Liver (tissue), 9 donors: ENCODE data around the gene HLA-C. TPM values are rescaled to one million over a fixed set of nuclear protein-coding genes. Genes with fewer than 3 reads are reported as not detected.
A peak's percentile ranks its signal among the peaks of the same experiment; 100 is the strongest.

ENCODE experiments used
- DNase-seq: peaks from one replicate; pipeline ENCODE4 v3.0.0-alpha.2; 2017; ENCODE audit warnings: low spot score
- H3K27ac ChIP-seq, 2 donors: one replicate each; pipeline ENCODE4 v1.7.0; 2013; ENCODE audit warnings: inconsistent platforms in 2 of 2, low read length in 2 of 2, control low read depth in 1 of 2, low read depth in 1 of 2, mild to moderate bottlenecking in 1 of 2
- H3K27me3 ChIP-seq, 4 donors: one replicate each; pipeline versions ENCODE4 v1.6.1 to v1.7.0; 2013; ENCODE audit warnings: low read length in 3 of 4, inconsistent platforms in 1 of 4, mild to moderate bottlenecking in 1 of 4, moderate library complexity in 1 of 4; ENCODE audit not compliant: control insufficient read depth in 4 of 4, insufficient read depth in 4 of 4
- H3K36me3 ChIP-seq, 4 donors: one replicate each; pipeline versions ENCODE4 v1.6.1 to v1.7.0; 2013; ENCODE audit warnings: low read length in 3 of 4, mild to moderate bottlenecking in 3 of 4, low read depth in 1 of 4, moderate library complexity in 1 of 4; ENCODE audit not compliant: control insufficient read depth in 4 of 4, insufficient read depth in 3 of 4
- H3K4me1 ChIP-seq, 4 donors: one replicate each; pipeline versions ENCODE4 v1.6.1 to v1.7.0; 2013; ENCODE audit warnings: low read length in 3 of 4, mild to moderate bottlenecking in 3 of 4, moderate library complexity in 1 of 4; ENCODE audit not compliant: control insufficient read depth in 4 of 4, insufficient read depth in 4 of 4
- H3K4me3 ChIP-seq, 3 donors: one replicate each; pipeline versions ENCODE4 v1.6.1 to v1.7.0; 2013; ENCODE audit warnings: low read length in 3 of 3, control low read depth in 1 of 3, low read depth in 1 of 3, mild to moderate bottlenecking in 1 of 3
- H3K9ac ChIP-seq, 2 donors: one replicate each; pipeline ENCODE4 v1.7.0; 2013; ENCODE audit warnings: low read length in 2 of 2, mild to moderate bottlenecking in 2 of 2, moderate library complexity in 2 of 2, control low read depth in 1 of 2, low read depth in 1 of 2
- H3K9me3 ChIP-seq, 4 donors: one replicate each; pipeline versions ENCODE4 v1.6.1 to v1.7.0; 2013; ENCODE audit warnings: low read length in 3 of 4; ENCODE audit not compliant: control insufficient read depth in 4 of 4
- EGR1 ChIP-seq, 2 donors: IDR thresholded peaks; 2 replicates each; pipeline ENCODE4 v1.6.1; 2016 to 2018; ENCODE audit warnings: antibody characterized with exemption in 2 of 2, low read depth in 2 of 2
- FOXA2 ChIP-seq: IDR thresholded peaks from 2 replicates; pipeline ENCODE4 v1.6.1; 2016; ENCODE audit warnings: antibody characterized with exemption
- GABPA ChIP-seq, 2 donors: IDR thresholded peaks in 1 of 2; conservative IDR thresholded peaks in 1 of 2; 2 replicates each; pipeline ENCODE4 v1.6.1; 2016; ENCODE audit warnings: antibody characterized with exemption in 2 of 2, mild to moderate bottlenecking in 1 of 2, moderate library complexity in 1 of 2
- HNF4A ChIP-seq, 2 donors: conservative IDR thresholded peaks; 2 replicates each; pipeline ENCODE4 v1.6.1; 2016; ENCODE audit warnings: antibody characterized with exemption in 2 of 2, mild to moderate bottlenecking in 2 of 2
- HNF4G ChIP-seq: IDR thresholded peaks from 2 replicates; pipeline ENCODE4 v1.6.1; 2016; ENCODE audit warnings: antibody characterized with exemption
- JUND ChIP-seq, 2 donors: IDR thresholded peaks; 2 replicates each; pipeline ENCODE4 v1.6.1; 2016; ENCODE audit warnings: antibody characterized with exemption in 2 of 2
- NR2F2 ChIP-seq: IDR thresholded peaks from 2 replicates; pipeline ENCODE4 v1.6.1; 2016; ENCODE audit warnings: antibody characterized with exemption
- RAD21 ChIP-seq, 2 donors: IDR thresholded peaks; 2 replicates each; pipeline ENCODE4 v1.6.1; 2016; ENCODE audit warnings: antibody characterized with exemption in 2 of 2, mild to moderate bottlenecking in 2 of 2
- RXRA ChIP-seq, 2 donors: IDR thresholded peaks; 2 replicates each; pipeline ENCODE4 v1.6.1; 2017 to 2018; ENCODE audit warnings: antibody characterized with exemption in 2 of 2, mild to moderate bottlenecking in 1 of 2
- SP1 ChIP-seq: IDR thresholded peaks from 2 replicates; pipeline ENCODE4 v1.6.1; 2018; ENCODE audit warnings: antibody characterized with exemption, mild to moderate bottlenecking
- TAF1 ChIP-seq: conservative IDR thresholded peaks from 2 replicates; pipeline ENCODE4 v1.6.1; 2016; ENCODE audit warnings: antibody characterized with exemption, mild to moderate bottlenecking
- YY1 ChIP-seq: IDR thresholded peaks from 2 replicates; pipeline ENCODE4 v1.6.1; 2016; ENCODE audit warnings: antibody characterized with exemption, mild to moderate bottlenecking
- WGBS: extraction: QIAGEN DNeasy Blood & Tissue Kit; methylation state at CpG from one replicate; pipeline ENCODE4 v1.1.7; 2013; 5-methylcytosine and 5-hydroxymethylcytosine counted together
- polyA plus RNA-seq, 2 donors: library from polyadenylated mRNA; stranded (reverse) in 1 of 2; unstranded in 1 of 2; fragments of 200-250 nt in 1 of 2; fragments of >200 nt in 1 of 2; fragmentation: Nextera tagmentation in 1 of 2; extraction: Ambion mirVana in 1 of 2; gene quantifications; one replicate each; pipeline versions ENCODE4 v1.2.1 to v1.2.3, GENCODE V29; 2013 to 2015
- total RNA-seq, 2 donors: library from RNA; depleted of rRNA; stranded (reverse); fragments of >200 nt; gene quantifications; one replicate each; pipeline ENCODE4 v1.2.3, GENCODE V29; 2014
- TF ChIP-seq, protein P1 (sequence below): IDR thresholded peaks from 2 replicates; pipeline ENCODE4 v1.6.1; 2016; ENCODE audit warnings: antibody characterized with exemption
- TF ChIP-seq, protein P2 (sequence below): fragments of 150-350 bp; IDR thresholded peaks from 2 replicates; pipeline ENCODE4 v1.5.1; 2017; ENCODE audit warnings: improper control_type of control experiment, low read depth, low read length; ENCODE audit not compliant: missing input control
- TF ChIP-seq, protein P3 (sequence below): IDR thresholded peaks from 2 replicates; pipeline ENCODE4 v1.6.1; 2016; ENCODE audit warnings: antibody characterized with exemption
- TF ChIP-seq, protein P4 (sequence below): IDR thresholded peaks from 2 replicates; pipeline ENCODE4 v1.6.1; 2016; ENCODE audit warnings: antibody characterized with exemption, mild to moderate bottlenecking
- TF ChIP-seq, protein P5 (sequence below): IDR thresholded peaks from 2 replicates; pipeline ENCODE4 v1.6.1; 2016; ENCODE audit warnings: antibody characterized with exemption
- donor health status: healthy.
- donor health status: healthy.
- donor health status: healthy.
- donor health status: healthy.
- donor health status: healthy.

The HLA-C gene
- total and polyA plus RNA-seq, 4 donors = 232 to 317 (median 270) TPM

DNA sequence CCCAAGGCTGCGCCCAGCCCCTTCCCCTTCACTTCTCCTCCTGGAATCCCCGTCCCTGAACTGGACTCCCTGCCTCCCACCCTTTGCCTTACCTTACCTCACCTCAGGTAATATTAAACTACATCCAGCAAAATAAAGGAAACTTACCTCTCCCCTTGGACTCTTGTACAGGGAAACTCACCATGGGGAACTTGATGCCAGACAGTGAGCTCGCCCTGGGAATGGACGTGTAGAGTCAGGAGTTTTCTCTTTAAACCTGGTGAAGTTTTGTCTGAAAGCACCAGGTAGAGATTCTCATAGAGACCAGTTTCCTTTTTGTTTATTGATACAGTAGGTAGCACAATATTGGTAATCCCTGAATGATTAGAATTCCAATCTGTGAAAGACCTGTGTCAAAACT lies 544 bp upstream of the HLA-C start:
- 6% methylated on average over 4 of the region's 4 CpGs for WGBS
- peaks cover 2 to 16% (median 4%) of the 10 kb centered on the region in 4 donors for H3K4me1 ChIP-seq
- no peaks in the 10 kb centered on the region for H3K27me3 ChIP-seq
- H3K4me3 ChIP-seq = peak overlapping the region; percentile 54 to 76 (median 59)
- DNase-seq = no peak
- no peaks in the 10 kb centered on the region for H3K9me3 ChIP-seq
- peak overlapping the region; percentile 69 to 94 for H3K9ac ChIP-seq
- no peak for TF ChIP-seq SP1
- TF ChIP-seq YY1 = no peak
- no peak for TF ChIP-seq JUND (IDR thresholded peaks at IDR 0.05)
- TF ChIP-seq, protein P1, sequence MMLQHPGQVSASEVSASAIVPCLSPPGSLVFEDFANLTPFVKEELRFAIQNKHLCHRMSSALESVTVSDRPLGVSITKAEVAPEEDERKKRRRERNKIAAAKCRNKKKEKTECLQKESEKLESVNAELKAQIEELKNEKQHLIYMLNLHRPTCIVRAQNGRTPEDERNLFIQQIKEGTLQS = no peak
- no peak for TF ChIP-seq NR2F2
- TF ChIP-seq, protein P2, sequence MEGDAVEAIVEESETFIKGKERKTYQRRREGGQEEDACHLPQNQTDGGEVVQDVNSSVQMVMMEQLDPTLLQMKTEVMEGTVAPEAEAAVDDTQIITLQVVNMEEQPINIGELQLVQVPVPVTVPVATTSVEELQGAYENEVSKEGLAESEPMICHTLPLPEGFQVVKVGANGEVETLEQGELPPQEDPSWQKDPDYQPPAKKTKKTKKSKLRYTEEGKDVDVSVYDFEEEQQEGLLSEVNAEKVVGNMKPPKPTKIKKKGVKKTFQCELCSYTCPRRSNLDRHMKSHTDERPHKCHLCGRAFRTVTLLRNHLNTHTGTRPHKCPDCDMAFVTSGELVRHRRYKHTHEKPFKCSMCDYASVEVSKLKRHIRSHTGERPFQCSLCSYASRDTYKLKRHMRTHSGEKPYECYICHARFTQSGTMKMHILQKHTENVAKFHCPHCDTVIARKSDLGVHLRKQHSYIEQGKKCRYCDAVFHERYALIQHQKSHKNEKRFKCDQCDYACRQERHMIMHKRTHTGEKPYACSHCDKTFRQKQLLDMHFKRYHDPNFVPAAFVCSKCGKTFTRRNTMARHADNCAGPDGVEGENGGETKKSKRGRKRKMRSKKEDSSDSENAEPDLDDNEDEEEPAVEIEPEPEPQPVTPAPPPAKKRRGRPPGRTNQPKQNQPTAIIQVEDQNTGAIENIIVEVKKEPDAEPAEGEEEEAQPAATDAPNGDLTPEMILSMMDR = no peak
- TF ChIP-seq GABPA (IDR thresholded peaks at IDR 0.05 in 1 of 2, conservative IDR thresholded peaks at IDR 0.05 in 1 of 2) = no peak
- TF ChIP-seq RAD21 (IDR thresholded peaks at IDR 0.05) = no peak
- TF ChIP-seq EGR1 (IDR thresholded peaks at IDR 0.05; ENCODE audit: low read depth in 2 of 2) = no peak
- TF ChIP-seq, protein P3, sequence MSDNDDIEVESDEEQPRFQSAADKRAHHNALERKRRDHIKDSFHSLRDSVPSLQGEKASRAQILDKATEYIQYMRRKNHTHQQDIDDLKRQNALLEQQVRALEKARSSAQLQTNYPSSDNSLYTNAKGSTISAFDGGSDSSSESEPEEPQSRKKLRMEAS = no peak
- TF ChIP-seq, protein P4, sequence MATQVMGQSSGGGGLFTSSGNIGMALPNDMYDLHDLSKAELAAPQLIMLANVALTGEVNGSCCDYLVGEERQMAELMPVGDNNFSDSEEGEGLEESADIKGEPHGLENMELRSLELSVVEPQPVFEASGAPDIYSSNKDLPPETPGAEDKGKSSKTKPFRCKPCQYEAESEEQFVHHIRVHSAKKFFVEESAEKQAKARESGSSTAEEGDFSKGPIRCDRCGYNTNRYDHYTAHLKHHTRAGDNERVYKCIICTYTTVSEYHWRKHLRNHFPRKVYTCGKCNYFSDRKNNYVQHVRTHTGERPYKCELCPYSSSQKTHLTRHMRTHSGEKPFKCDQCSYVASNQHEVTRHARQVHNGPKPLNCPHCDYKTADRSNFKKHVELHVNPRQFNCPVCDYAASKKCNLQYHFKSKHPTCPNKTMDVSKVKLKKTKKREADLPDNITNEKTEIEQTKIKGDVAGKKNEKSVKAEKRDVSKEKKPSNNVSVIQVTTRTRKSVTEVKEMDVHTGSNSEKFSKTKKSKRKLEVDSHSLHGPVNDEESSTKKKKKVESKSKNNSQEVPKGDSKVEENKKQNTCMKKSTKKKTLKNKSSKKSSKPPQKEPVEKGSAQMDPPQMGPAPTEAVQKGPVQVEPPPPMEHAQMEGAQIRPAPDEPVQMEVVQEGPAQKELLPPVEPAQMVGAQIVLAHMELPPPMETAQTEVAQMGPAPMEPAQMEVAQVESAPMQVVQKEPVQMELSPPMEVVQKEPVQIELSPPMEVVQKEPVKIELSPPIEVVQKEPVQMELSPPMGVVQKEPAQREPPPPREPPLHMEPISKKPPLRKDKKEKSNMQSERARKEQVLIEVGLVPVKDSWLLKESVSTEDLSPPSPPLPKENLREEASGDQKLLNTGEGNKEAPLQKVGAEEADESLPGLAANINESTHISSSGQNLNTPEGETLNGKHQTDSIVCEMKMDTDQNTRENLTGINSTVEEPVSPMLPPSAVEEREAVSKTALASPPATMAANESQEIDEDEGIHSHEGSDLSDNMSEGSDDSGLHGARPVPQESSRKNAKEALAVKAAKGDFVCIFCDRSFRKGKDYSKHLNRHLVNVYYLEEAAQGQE = no peak
- no peak for TF ChIP-seq TAF1
- TF ChIP-seq HNF4A (conservative IDR thresholded peaks at IDR 0.05) = no peak
- TF ChIP-seq, protein P5, sequence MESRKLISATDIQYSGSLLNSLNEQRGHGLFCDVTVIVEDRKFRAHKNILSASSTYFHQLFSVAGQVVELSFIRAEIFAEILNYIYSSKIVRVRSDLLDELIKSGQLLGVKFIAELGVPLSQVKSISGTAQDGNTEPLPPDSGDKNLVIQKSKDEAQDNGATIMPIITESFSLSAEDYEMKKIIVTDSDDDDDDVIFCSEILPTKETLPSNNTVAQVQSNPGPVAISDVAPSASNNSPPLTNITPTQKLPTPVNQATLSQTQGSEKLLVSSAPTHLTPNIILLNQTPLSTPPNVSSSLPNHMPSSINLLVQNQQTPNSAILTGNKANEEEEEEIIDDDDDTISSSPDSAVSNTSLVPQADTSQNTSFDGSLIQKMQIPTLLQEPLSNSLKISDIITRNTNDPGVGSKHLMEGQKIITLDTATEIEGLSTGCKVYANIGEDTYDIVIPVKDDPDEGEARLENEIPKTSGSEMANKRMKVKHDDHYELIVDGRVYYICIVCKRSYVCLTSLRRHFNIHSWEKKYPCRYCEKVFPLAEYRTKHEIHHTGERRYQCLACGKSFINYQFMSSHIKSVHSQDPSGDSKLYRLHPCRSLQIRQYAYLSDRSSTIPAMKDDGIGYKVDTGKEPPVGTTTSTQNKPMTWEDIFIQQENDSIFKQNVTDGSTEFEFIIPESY = no peak
- TF ChIP-seq FOXA2 = no peak
- TF ChIP-seq RXRA (IDR thresholded peaks at IDR 0.05) = no peak
- no peak for TF ChIP-seq HNF4G
- peaks cover 2 to 11% (median 4%) of the 10 kb centered on the region in 4 donors for H3K36me3 ChIP-seq
- peak overlapping the region; percentile 87 to 96 for H3K27ac ChIP-seq
